Esophagus squamous epithelium (tissue), 4 donors: Measurements from ENCODE around the gene EPHA6.

Source experiments
- CTCF ChIP-seq, 6 experiments: fragments of 450-650 bp in 4 of 6; fragments of 200-600 bp in 2 of 6; sonication (generic) in 2 of 6; IDR thresholded peaks; one replicate each; pipeline ENCODE4 v1.5.1; 2016 to 2019; ENCODE audit warnings: antibody characterized with exemption in 6 of 6, mild to moderate bottlenecking in 4 of 6, moderate library complexity in 4 of 6
- POLR2A ChIP-seq, 4 donors: fragments of 450-650 bp; IDR thresholded peaks; one replicate each; pipeline ENCODE4 v1.6.1; 2017; ENCODE audit warnings: antibody characterized with exemption in 4 of 4, mild to moderate bottlenecking in 4 of 4, moderate library complexity in 3 of 4

- no peak for TF ChIP-seq POLR2A (IDR thresholded peaks at IDR 0.05)
- no peak for TF ChIP-seq CTCF (IDR thresholded peaks at IDR 0.05)
Measured at GRCh38 chr3:97721446-97721845, 907.1 kb downstream of the EPHA6 start.
